Measurements from ENCODE around the gene UFD1. TPM values are rescaled to one million over a fixed set of nuclear protein-coding genes. Genes with fewer than 3 reads are reported as not detected.
A peak's percentile ranks its signal among the peaks of the same experiment; 100 is the strongest.

Gene UFD1
- total and polyA plus RNA-seq, 9 of the 15 experiments (the other 6 are each of a cell fraction or from before 2014, with no cell fraction given): 238 to 645 (median 363) TPM

- no peak for TF ChIP-seq SIX5 (IDR thresholded peaks at IDR 0.05; ENCODE audit: borderline replicate concordance in 1 of 2, insufficient read depth in 1 of 2, low read depth in 1 of 2, low read length in 2 of 2)
- TF ChIP-seq PML (IDR thresholded peaks at IDR 0.05; ENCODE audit: low read length): peak; percentile 97
- 0 out of 2 replicates have a peak, but pooled peaks have one; percentile 13 for TF ChIP-seq ZBTB34 (CRISPR knock-in tag; IDR thresholded peaks at IDR 0.05)
- no peak for TF ChIP-seq CBFA2T2 (conservative IDR thresholded peaks at IDR 0.05)
- TF ChIP-seq C11orf30 (IDR thresholded peaks at IDR 0.05; ENCODE audit: low read depth): 0 out of 2 replicates have a peak, but pooled peaks have one; percentile 12
- peak; percentile 70; the same call in 1 of the 2 replicates for TF ChIP-seq ESRRA (IDR thresholded peaks at IDR 0.05; ENCODE audit: borderline replicate concordance, low read depth)
- TF ChIP-seq SFPQ (IDR thresholded peaks at IDR 0.05; ENCODE audit: low read depth, low read length): no peak
- TF ChIP-seq RBM34 (IDR thresholded peaks at IDR 0.05; ENCODE audit: borderline replicate concordance, insufficient read depth, low read length): no peak
- no peak; the same call in 1 of the 2 replicates for TF ChIP-seq ATF3 (IDR thresholded peaks at IDR 0.05)
- TF ChIP-seq ATF3 (CRISPR knock-in tag; conservative IDR thresholded peaks at IDR 0.05): no peak
- no peak for TF ChIP-seq PRPF4 (IDR thresholded peaks at IDR 0.05; ENCODE audit: insufficient read depth, low read depth, low read length, poor library complexity, severe bottlenecking)
- TF ChIP-seq MAZ (CRISPR knock-in tag; conservative IDR thresholded peaks at IDR 0.05 in 1 of 2, IDR thresholded peaks at IDR 0.05 in 1 of 2): 0 out of 4 replicates have a peak, but pooled peaks of 1 of the 2 experiments have one; percentile 39
- TF ChIP-seq SLC30A9 (CRISPR knock-in tag; IDR thresholded peaks at IDR 0.05): no peak
- TF ChIP-seq DMBX1 (CRISPR knock-in tag; IDR thresholded peaks at IDR 0.05; ENCODE audit: borderline replicate concordance): peak; percentile 95
- TF ChIP-seq NFYB (IDR thresholded peaks at IDR 0.05; ENCODE audit: extremely low read depth, insufficient read length): no peak
- peak; percentile 98 for TF ChIP-seq ZEB2 (IDR thresholded peaks at IDR 0.05)
- no peak for TF ChIP-seq DNMT1 (IDR thresholded peaks at IDR 0.05)
- TF ChIP-seq ZFP1 (CRISPR knock-in tag; IDR thresholded peaks at IDR 0.05): no peak
- TF ChIP-seq RNF219 (CRISPR knock-in tag; IDR thresholded peaks at IDR 0.05): no peak
Measured at GRCh38 chr22:19407649-19408606, 71.1 kb downstream of the UFD1 start (continued).
